Transverse colon (tissue), 3 donors: ENCODE measurements around the gene PAPPA.

ENCODE experiments used
- POLR2A ChIP-seq: fragments of 450-650 bp; IDR thresholded peaks from one replicate; pipeline ENCODE4 v1.6.1; 2016; ENCODE audit warnings: antibody characterized with exemption, mild to moderate bottlenecking, moderate library complexity
- TF ChIP-seq, protein P1 (sequence below), 5 experiments: fragments of 200-600 bp in 3 of 5; fragments of 450-650 bp in 2 of 5; sonication (generic) in 3 of 5; IDR thresholded peaks; 1 replicate in 2 of 5; 2 replicates in 3 of 5; pipeline ENCODE4 v1.5.1; 2016 to 2017; ENCODE audit warnings: antibody characterized with exemption in 5 of 5, inconsistent platforms in 3 of 5, mild to moderate bottlenecking in 2 of 5, moderate library complexity in 1 of 5

DNA sequence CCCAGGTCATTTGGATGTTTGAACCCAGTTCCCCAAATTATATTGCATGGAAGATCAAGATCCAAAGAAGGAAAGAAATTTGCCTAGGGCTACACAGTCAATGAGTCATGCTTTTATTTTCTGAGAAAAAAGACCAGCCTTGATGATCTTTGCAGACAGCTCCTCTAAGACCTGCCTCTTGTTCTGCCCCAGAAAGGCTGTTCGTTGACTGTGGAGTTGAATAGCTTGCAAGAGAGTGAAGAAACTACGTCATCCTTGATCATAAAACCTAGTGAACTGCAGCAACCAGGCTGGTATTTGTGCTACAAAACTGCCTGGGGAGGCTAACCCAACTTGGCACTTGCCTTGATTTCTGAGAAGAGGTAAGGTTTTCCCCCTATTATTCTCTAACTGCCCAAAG lies 263.9 kb downstream of the PAPPA start:
- TF ChIP-seq, protein P1, sequence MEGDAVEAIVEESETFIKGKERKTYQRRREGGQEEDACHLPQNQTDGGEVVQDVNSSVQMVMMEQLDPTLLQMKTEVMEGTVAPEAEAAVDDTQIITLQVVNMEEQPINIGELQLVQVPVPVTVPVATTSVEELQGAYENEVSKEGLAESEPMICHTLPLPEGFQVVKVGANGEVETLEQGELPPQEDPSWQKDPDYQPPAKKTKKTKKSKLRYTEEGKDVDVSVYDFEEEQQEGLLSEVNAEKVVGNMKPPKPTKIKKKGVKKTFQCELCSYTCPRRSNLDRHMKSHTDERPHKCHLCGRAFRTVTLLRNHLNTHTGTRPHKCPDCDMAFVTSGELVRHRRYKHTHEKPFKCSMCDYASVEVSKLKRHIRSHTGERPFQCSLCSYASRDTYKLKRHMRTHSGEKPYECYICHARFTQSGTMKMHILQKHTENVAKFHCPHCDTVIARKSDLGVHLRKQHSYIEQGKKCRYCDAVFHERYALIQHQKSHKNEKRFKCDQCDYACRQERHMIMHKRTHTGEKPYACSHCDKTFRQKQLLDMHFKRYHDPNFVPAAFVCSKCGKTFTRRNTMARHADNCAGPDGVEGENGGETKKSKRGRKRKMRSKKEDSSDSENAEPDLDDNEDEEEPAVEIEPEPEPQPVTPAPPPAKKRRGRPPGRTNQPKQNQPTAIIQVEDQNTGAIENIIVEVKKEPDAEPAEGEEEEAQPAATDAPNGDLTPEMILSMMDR (IDR thresholded peaks at IDR 0.05) = no peak
- no peak for TF ChIP-seq POLR2A
